HEK293 (cell line): Measurements from ENCODE around the gene KANSL1.

ENCODE experiments used
- CTCF ChIA-PET: fragments of 350-600 bp; formaldehyde crosslinking; extraction: SDS; loops from one replicate; lab custom pipeline; 2021; ENCODE audit warnings: antibody characterized with exemption; lab: Yijun Ruan, JAX
- POLR2A ChIA-PET: fragments of 300-600 bp; formaldehyde crosslinking; extraction: SDS; loops from one replicate; lab custom pipeline; 2020; ENCODE audit warnings: antibody characterized with exemption, inconsistent platforms; lab: Yijun Ruan, JAX
- H3K27ac ChIP-seq: fragments of 200-500 bp; sonication (Bioruptor generic); 2 replicates; pipeline ENCODE4 v1.5.1; 2014; ENCODE audit warnings: low read depth, low read length, control low read depth, inconsistent platforms; ENCODE audit errors: extremely low read depth
- H3K36me3 ChIP-seq, 2 experiments: fragments of 200-500 bp in 1 of 2; sonication (Bioruptor generic) in 1 of 2; 1 replicate in 1 of 2; 2 replicates in 1 of 2; pipeline ENCODE4 v1.5.1; 2014 to 2017; ENCODE audit warnings: inconsistent platforms in 2 of 2, low read length in 2 of 2; ENCODE audit not compliant: control insufficient read depth in 2 of 2, insufficient read depth in 1 of 2
- H3K4me1 ChIP-seq: fragments of 200-500 bp; sonication (Bioruptor generic); 2 replicates; pipeline ENCODE4 v1.5.1; 2014; ENCODE audit warnings: mild to moderate bottlenecking, low read length, inconsistent platforms; ENCODE audit not compliant: control insufficient read depth, insufficient read depth
- H3K4me3 ChIP-seq: 2 replicates; pipeline ENCODE4 v1.5.1; 2011; ENCODE audit warnings: low read depth, mild to moderate bottlenecking, control low read depth, low read length, moderate library complexity
- H3K9me3 ChIP-seq: fragments of 200-500 bp; sonication (Bioruptor generic); 2 replicates; pipeline ENCODE4 v1.5.1; 2014; ENCODE audit warnings: low read depth, low read length, inconsistent platforms; ENCODE audit not compliant: control insufficient read depth, insufficient read depth
- BCL11A ChIP-seq: fragments of 450-650 bp; formaldehyde crosslinking; IDR thresholded peaks from 2 replicates; pipeline ENCODE4 v1.5.1; 2016; ENCODE audit warnings: low read depth, missing biosample characterization, missing genetic modification characterization
- HOXA7 ChIP-seq: sonication (generic); formaldehyde crosslinking; IDR thresholded peaks from 2 replicates; pipeline ENCODE4 v1.8.1; 2022; ENCODE audit warnings: missing genetic modification reagents, borderline replicate concordance
- MZF1 ChIP-seq: fragments of 450-650 bp; formaldehyde crosslinking; IDR thresholded peaks from 2 replicates; pipeline ENCODE4 v1.5.1; 2017; ENCODE audit warnings: missing biosample characterization, missing genetic modification characterization, borderline replicate concordance
- OSR2 ChIP-seq: fragments of 450-650 bp; formaldehyde crosslinking; IDR thresholded peaks from 2 replicates; pipeline ENCODE4 v1.5.1; 2016; ENCODE audit warnings: missing biosample characterization, missing genetic modification characterization
- PRDM4 ChIP-seq: fragments of 450-650 bp; formaldehyde crosslinking; IDR thresholded peaks from 2 replicates; pipeline ENCODE4 v1.5.1; 2017; ENCODE audit warnings: missing biosample characterization, missing genetic modification characterization
- SETDB1 ChIP-seq: IDR thresholded peaks from one replicate; pipeline ENCODE4 v1.6.1; 2017; ENCODE audit warnings: mild to moderate bottlenecking, low read length, moderate library complexity, mixed read lengths; ENCODE audit not compliant: insufficient read length
- TRIM28 ChIP-seq: IDR thresholded peaks from 2 replicates; pipeline ENCODE4 v1.6.1; 2011; ENCODE audit warnings: low read length, control low read depth, borderline replicate concordance
- ZFP41 ChIP-seq: fragments of 450-650 bp; formaldehyde crosslinking; IDR thresholded peaks from 2 replicates; pipeline ENCODE4 v1.5.1; 2016; ENCODE audit warnings: missing biosample characterization, missing genetic modification characterization, borderline replicate concordance
- ZNF121 ChIP-seq: fragments of 450-650 bp; formaldehyde crosslinking; IDR thresholded peaks from 2 replicates; pipeline ENCODE4 v1.5.1; 2016; ENCODE audit warnings: missing biosample characterization, missing genetic modification characterization
- ZNF132 ChIP-seq: fragments of 450-650 bp; formaldehyde crosslinking; IDR thresholded peaks from 2 replicates; pipeline ENCODE4 v1.5.1; 2017; ENCODE audit warnings: missing biosample characterization, missing genetic modification characterization, borderline replicate concordance
- ZNF169 ChIP-seq: fragments of 450-650 bp; formaldehyde crosslinking; IDR thresholded peaks from 2 replicates; pipeline ENCODE4 v1.5.1; 2016; ENCODE audit warnings: missing biosample characterization, missing genetic modification characterization
- ZNF19 ChIP-seq: fragments of 450-650 bp; formaldehyde crosslinking; IDR thresholded peaks from 2 replicates; pipeline ENCODE4; 2016; ENCODE audit warnings: missing biosample characterization, missing genetic modification characterization, low read depth
- ZNF239 ChIP-seq: fragments of 450-650 bp; formaldehyde crosslinking; IDR thresholded peaks from 2 replicates; pipeline ENCODE4 v1.5.1; 2016; ENCODE audit warnings: missing biosample characterization, missing genetic modification characterization
- ZNF549 ChIP-seq: fragments of 450-650 bp; IDR thresholded peaks from 2 replicates; pipeline ENCODE4 v1.5.1; 2018; ENCODE audit warnings: missing biosample characterization, missing genetic modification characterization, mild to moderate bottlenecking, inconsistent platforms, moderate library complexity
- ZNF560 ChIP-seq: fragments of 450-650 bp; formaldehyde crosslinking; IDR thresholded peaks from 2 replicates; pipeline ENCODE4 v1.5.1; 2017; ENCODE audit warnings: missing biosample characterization, missing genetic modification characterization, borderline replicate concordance
- ZNF624 ChIP-seq: fragments of 450-650 bp; formaldehyde crosslinking; IDR thresholded peaks from 2 replicates; pipeline ENCODE4 v1.5.1; 2017; ENCODE audit warnings: missing biosample characterization, missing genetic modification characterization
- ZNF629 ChIP-seq: fragments of 450-650 bp; formaldehyde crosslinking; IDR thresholded peaks from 2 replicates; pipeline ENCODE4 v1.5.1; 2017; ENCODE audit warnings: missing biosample characterization, missing genetic modification characterization
- ZSCAN18 ChIP-seq: fragments of 450-650 bp; formaldehyde crosslinking; IDR thresholded peaks from 2 replicates; pipeline ENCODE4 v1.5.1; 2016; ENCODE audit warnings: missing biosample characterization, missing genetic modification characterization
- ZSCAN23 ChIP-seq: fragments of 450-650 bp; formaldehyde crosslinking; IDR thresholded peaks from 2 replicates; pipeline ENCODE4 v1.5.1; 2016; ENCODE audit warnings: missing biosample characterization, missing genetic modification characterization
- TF ChIP-seq, protein P1 (sequence below): fragments of 450-650 bp; formaldehyde crosslinking; IDR thresholded peaks from 2 replicates; pipeline ENCODE4 v1.5.1; 2016; ENCODE audit warnings: missing biosample characterization, missing genetic modification characterization, low read depth
- TF ChIP-seq, protein P2 (sequence below): fragments of 450-650 bp; formaldehyde crosslinking; IDR thresholded peaks from 2 replicates; pipeline ENCODE4 v1.5.1; 2016; ENCODE audit warnings: missing biosample characterization, missing genetic modification characterization, low read depth
- TF ChIP-seq, protein P3 (sequence below): fragments of 450-650 bp; formaldehyde crosslinking; IDR thresholded peaks from 2 replicates; pipeline ENCODE4 v1.5.1; 2017; ENCODE audit warnings: missing biosample characterization, missing genetic modification characterization

Gene KANSL1

DNA sequence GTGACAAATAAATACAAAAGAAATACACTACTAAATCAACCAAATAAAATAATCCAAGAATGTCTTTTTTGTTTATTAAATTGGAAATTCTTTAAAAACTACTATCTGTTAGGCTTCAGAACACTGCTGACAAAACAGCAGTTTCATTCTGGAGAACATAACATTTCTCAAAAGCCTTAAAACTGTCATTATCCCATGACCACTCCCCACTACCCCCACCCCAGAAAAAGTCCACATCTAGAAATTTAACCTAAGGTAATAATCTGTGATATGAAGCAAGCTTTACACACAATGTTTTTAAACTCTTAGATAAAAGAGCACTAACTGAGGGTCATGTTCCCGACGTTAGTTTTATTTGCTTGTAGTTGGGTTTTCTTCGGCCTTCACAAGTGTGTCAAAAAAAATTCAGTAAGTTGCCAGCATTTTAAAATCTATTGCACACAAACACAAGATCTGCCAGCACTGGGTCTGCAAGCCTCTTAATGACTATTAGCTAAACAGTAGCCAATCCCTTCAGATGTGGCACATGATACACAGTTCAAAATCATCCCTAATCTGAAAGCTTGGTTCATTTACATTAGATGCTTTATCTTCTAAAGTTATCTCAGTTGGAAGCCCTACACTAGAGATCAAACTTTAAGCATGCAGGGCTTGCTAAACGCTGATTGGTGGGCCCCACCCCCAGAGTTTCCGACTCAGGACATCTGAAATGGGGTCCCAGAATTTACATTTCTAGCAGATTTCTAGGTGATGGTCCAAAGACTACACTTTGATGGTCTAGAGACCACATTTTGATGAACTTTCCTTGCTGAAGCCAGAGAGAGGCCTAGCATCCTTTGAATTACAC, 75.2 kb downstream of the KANSL1 start (continued):
- TF ChIP-seq PRDM4 (tag by site-specific recombination) (peak; percentile 98), ZNF132 (tag by site-specific recombination) (no peak), TRIM28 (peak; percentile 51; the same call in 1 of the 2 replicates), ZNF624 (tag by site-specific recombination) (no peak), ZFP41 (tag by site-specific recombination) (no peak), BCL11A (tag by site-specific recombination) (no peak), ZNF239 (no peak), SETDB1 (no peak), OSR2 (peak; percentile 74; the same call in 1 of the 2 replicates), ZNF169 (tag by site-specific recombination) (no peak), ZNF629 (tag by site-specific recombination) (no peak), ZSCAN18 (tag by site-specific recombination) (no peak), MZF1 (tag by site-specific recombination) (peak; percentile 52; the same call in 1 of the 2 replicates), ZSCAN23 (0 out of 2 replicates have a peak, but pooled peaks have one; percentile 23), ZNF549 (tag by site-specific recombination) (no peak), ZNF19 (tag by site-specific recombination) (no peak)
- TF ChIP-seq, protein P1, sequence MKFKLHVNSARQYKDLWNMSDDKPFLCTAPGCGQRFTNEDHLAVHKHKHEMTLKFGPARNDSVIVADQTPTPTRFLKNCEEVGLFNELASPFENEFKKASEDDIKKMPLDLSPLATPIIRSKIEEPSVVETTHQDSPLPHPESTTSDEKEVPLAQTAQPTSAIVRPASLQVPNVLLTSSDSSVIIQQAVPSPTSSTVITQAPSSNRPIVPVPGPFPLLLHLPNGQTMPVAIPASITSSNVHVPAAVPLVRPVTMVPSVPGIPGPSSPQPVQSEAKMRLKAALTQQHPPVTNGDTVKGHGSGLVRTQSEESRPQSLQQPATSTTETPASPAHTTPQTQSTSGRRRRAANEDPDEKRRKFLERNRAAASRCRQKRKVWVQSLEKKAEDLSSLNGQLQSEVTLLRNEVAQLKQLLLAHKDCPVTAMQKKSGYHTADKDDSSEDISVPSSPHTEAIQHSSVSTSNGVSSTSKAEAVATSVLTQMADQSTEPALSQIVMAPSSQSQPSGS (tag by site-specific recombination), result no peak
- TF ChIP-seq, protein P2, sequence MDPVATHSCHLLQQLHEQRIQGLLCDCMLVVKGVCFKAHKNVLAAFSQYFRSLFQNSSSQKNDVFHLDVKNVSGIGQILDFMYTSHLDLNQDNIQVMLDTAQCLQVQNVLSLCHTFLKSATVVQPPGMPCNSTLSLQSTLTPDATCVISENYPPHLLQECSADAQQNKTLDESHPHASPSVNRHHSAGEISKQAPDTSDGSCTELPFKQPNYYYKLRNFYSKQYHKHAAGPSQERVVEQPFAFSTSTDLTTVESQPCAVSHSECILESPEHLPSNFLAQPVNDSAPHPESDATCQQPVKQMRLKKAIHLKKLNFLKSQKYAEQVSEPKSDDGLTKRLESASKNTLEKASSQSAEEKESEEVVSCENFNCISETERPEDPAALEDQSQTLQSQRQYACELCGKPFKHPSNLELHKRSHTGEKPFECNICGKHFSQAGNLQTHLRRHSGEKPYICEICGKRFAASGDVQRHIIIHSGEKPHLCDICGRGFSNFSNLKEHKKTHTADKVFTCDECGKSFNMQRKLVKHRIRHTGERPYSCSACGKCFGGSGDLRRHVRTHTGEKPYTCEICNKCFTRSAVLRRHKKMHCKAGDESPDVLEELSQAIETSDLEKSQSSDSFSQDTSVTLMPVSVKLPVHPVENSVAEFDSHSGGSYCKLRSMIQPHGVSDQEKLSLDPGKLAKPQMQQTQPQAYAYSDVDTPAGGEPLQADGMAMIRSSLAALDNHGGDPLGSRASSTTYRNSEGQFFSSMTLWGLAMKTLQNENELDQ (tag by site-specific recombination), result no peak

DNA sequence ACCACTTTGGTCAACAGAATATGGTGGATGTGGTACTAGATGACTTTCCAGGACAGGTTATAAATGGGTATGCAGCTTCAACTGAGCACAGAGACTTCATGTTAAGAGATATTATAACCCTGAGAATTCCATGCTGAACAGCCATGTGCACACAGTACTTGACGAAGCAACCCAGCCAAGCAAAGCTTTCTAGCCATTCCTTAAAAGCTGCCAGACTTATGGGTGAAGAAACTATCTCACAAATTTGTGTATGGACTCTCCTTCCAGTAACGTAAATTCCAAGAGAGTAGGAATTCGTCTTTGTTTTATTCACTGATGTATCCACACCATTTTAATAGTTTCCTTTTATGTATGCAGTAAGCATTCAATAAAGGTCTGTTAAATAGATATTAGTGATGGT, 76.1 kb downstream of the KANSL1 start:
- Histone ChIP-seq H3K4me1 (peaks cover 63% of the 10 kb centered on the region), H3K9me3 (no peaks in the 10 kb centered on the region), H3K36me3 (no peaks in the 10 kb centered on the region; a peak in 1 of 3 replicates), H3K27ac (no peak overlapping the region), H3K4me3 (no peak overlapping the region)
- CTCF ChIA-PET, result interaction anchor here (0.7 to 4.7 kb wide), 8 partner anchors 15 to 126 kb away, joined by 3 to 16 read pairs (median 4); partner anchors contain the start of gene KANSL1
- TF ChIP-seq HOXA7 (no peak), ZNF121 (tag by site-specific recombination) (no peak), ZNF560 (no peak)
- TF ChIP-seq, protein P3, sequence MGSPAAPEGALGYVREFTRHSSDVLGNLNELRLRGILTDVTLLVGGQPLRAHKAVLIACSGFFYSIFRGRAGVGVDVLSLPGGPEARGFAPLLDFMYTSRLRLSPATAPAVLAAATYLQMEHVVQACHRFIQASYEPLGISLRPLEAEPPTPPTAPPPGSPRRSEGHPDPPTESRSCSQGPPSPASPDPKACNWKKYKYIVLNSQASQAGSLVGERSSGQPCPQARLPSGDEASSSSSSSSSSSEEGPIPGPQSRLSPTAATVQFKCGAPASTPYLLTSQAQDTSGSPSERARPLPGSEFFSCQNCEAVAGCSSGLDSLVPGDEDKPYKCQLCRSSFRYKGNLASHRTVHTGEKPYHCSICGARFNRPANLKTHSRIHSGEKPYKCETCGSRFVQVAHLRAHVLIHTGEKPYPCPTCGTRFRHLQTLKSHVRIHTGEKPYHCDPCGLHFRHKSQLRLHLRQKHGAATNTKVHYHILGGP (tag by site-specific recombination), result peak; percentile 91
- POLR2A ChIA-PET, result interaction anchor here (0.5 to 1.0 kb wide), 2 partner anchors 16 to 43 kb away, joined by 3 read pairs; no protein-coding TSS in a partner anchor
